Measurements from ENCODE around the gene GYS1.
"Not testable (repeated sequence)": the region's sequence is repeated elsewhere in the genome, so short reads cannot be mapped to it uniquely, and the experiment has no call there.

GYS1 gene

DNA sequence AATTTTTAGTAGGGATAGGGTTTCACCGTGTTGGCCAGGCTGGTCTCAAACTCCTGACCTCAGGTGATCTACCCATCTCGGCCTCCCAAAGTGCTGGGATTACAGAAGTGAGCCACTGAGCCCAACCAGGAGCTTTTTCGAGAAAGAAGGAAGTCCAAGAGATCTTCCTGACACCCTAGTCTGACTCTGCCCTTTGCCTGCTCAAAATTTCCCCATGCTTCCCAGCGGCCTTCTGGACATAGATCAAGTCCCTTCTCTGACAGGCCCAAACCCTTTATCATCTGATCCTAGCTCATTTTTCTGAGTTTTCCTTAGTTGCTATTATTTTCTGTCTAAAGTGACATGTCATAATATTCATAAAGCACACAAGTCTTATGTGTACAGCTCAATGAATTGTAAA lies 40.0 kb downstream of the GYS1 start:
- Histone ChIP-seq H3K27ac (no peak overlapping the region), H3K4me3 (no peak overlapping the region)

GRCh38 chr19:48950830-48951519 lies 42.1 kb downstream of the GYS1 start:
- no peak overlapping the region for H3K27ac ChIP-seq

GRCh38 chr19:48950159-48950558 lies 43.0 kb downstream of the GYS1 start:
- Histone ChIP-seq H3K4me3 (no peak overlapping the region), H3K27ac (no peak overlapping the region)

More at GRCh38 chr19:48950830-48951519, 42.1 kb downstream of the GYS1 start:
- no peak overlapping the region for H3K4me3 ChIP-seq

GRCh38 chr19:48947258-48947542 lies 45.9 kb downstream of the GYS1 start:
- no peak overlapping the region for H3K27ac ChIP-seq

DNA sequence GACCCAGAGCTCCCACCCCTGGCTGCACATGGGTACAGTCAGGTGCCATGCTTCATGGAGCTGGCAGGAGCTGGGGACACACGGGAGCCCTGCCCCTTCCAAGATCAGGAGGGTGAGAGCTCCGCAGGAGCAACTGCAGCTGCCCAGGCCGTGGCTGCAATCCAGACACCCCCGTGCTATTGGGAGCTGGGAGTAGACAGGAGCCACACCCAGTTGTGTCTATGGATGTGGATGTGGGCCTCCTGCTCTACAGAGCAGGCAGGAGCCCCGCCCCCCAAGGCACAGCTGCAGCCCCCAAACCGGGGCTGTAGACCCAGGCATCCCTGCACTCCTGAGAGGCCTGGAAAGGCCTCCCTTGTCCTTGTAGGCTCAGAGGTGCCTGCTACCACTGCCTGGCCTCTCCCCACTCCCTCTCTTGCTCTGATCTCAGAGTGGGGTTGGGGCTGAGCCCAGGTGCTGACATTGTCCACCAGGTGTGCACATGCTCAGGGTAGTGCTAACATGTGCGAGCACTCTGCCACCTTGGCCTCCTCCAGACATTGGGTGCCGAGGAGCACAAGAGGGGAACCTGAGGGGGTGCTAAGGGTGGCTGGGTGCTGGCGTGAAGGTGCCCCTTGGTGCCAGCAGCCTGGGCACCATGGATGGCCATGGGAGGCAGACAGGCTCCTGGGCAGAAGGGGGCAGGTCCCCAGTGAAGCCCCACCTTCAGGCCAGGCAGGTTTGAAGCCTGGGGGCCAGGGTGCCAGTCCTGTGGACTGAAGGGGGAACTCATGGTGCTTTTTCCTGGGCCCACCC lies 46.4 kb downstream of the GYS1 start:
- H3K27ac ChIP-seq, result no peak overlapping the region
- H3K4me3 ChIP-seq, result no peak overlapping the region

More at GRCh38 chr19:48947258-48947542, 45.9 kb downstream of the GYS1 start:
- no peak overlapping the region for H3K4me3 ChIP-seq

DNA sequence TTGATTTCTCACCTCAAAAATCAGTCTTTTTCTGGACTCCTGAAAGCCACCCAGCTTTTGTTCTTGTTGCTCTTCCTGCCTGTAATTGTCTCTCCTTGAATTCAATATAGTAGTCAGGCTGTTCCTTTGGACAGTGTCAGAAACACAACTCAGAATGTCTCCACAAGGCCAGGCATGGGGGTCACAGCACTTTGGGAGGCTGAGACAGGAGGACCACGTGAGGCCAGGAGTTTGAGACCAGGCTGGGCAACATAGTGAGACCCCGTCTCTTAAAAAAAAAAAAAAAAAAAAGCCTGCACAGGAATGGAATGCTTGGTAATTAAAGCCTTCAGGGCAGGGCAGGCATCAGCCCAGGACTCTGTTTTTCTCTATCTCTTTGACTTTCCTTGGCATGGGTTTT lies 47.3 kb downstream of the GYS1 start:
- Histone ChIP-seq H3K4me3 (no peak overlapping the region), H3K27ac (no peak overlapping the region)

DNA sequence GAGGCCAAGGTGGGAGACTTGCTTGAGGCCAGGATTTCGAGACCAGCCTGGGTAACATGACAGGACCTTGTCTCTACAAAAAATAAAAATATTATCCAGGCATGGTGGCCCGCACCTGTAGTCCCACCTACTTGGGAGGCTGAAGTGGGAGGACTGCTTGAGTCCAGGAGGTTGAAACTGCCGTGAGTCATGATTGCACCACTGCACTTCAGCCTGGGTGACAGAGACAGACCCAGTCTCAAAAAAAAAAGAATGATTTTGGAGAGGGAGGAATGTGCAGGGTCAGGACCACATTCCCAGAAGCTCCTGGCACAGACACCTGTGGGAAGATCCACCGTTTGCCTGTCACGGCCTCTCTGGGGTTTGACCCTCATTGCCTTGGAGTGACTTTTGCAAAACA lies 47.7 kb downstream of the GYS1 start:
- H3K27ac ChIP-seq, result no peak overlapping the region
- H3K4me3 ChIP-seq, result no peak overlapping the region

GRCh38 chr19:48943081-48943480 lies 50.0 kb downstream of the GYS1 start:
- H3K4me3 ChIP-seq, result no peak overlapping the region
- no peak overlapping the region for H3K27ac ChIP-seq

DNA sequence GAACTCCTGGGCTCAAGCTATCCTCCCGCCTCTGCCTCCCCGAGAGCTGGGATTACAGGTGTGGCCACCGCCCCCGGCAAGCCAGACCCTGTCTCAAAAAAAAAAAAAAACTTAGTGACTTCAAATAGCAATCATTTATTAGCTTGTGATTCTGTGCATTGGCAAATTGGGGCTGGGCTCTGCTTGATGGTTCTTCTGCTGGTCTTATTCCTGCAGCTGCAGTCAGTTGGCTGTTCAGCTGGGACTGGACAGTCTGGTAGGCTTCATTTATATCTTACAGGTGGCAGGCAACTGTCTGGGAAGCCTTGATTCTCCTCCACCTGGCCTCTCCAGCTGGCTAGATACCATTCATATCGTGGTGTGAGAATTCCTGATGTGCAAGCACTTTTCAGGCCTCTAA lies 52.2 kb downstream of the GYS1 start:
- Histone ChIP-seq H3K4me3 (no peak overlapping the region), H3K27ac (no peak overlapping the region)

GRCh38 chr19:48938256-48938655 lies 54.9 kb downstream of the GYS1 start:
- Histone ChIP-seq H3K4me3 (no peak overlapping the region), H3K27ac (no peak overlapping the region)

DNA sequence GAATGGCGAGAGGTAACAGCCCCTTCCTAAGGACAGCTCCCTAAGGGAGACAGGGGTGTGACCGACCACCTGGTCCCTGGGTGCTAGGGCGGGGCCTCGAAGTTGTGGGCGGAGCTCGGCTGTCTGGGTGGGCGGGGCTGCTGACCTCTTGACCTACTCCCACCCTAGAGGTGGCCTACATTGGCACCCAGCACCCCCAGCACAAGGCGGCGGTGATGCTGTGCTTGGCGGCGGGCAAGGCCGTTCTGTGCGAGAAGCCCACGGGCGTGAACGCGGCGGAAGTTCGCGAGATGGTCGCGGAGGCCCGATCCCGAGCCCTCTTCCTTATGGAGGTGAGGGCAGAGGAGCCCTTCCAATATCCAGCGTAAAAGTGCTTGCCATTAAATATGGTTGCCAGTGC lies 57.2 kb downstream of the GYS1 start:
- H3K4me3 ChIP-seq, result no peak overlapping the region
- no peak overlapping the region for H3K27ac ChIP-seq

DNA sequence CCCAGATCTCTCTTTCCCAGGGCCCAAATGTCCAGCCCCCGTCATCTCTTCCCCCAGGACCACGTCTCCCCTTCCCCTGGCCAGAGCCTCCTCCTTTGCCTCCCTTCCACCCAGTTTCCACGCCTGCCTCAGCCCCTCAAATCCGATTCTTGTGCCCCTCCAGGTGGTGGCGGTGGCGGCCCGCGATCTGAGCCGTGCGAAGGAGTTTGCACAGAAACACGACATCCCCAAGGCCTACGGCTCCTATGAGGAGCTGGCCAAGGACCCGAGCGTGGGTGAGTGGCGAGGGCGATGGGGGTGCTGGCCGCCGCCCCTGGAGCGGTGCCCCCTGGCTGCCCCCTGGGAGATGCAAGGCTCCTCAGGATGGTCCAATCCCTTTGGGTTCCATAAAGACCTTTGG lies 58.3 kb downstream of the GYS1 start:
- H3K4me3 ChIP-seq, result no peak overlapping the region

DNA sequence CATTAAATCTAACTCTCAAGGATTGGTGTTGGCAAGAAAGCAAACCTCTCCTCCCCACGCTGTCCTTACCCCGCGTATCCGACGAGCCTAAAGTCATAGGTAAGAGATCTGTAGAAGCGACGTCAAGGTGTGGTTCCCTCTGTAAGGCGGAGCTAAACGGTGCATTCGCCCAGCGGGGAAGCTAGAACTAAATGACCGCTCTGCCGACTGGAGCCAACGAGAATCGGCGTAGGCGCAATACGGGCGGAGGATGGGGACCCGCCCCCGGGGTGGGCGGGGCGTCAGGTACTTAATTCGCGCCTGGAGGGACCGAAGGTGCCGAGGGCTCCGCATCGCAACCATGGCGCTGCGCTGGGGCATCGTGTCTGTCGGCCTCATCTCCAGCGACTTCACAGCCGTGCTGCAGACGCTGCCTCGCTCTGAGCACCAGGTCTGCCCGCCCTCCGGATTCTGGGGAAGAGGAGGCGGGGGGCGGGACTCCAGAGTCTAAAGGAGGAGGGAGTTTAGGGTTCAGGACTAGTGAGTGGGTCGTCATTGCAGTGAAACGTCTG lies 59.7 kb downstream of the GYS1 start, which contains the start of gene DHDH:
Gene DHDH, plus strand, starts transcription at position 318 of the 551 bp plus-strand sequence. Its CDS starts 23 bp downstream, at position 341.
- peak within 1 kb of the TSS; percentile 27 to 48 (median 32) for H3K4me3 ChIP-seq
- peak within 1 kb of the TSS in 4 of 21 experiments; percentile 6 to 66 (median 18) for H3K27ac ChIP-seq

More for the DNA sequence above, 58.3 kb downstream of the GYS1 start:
- no peak overlapping the region for H3K27ac ChIP-seq

DNA sequence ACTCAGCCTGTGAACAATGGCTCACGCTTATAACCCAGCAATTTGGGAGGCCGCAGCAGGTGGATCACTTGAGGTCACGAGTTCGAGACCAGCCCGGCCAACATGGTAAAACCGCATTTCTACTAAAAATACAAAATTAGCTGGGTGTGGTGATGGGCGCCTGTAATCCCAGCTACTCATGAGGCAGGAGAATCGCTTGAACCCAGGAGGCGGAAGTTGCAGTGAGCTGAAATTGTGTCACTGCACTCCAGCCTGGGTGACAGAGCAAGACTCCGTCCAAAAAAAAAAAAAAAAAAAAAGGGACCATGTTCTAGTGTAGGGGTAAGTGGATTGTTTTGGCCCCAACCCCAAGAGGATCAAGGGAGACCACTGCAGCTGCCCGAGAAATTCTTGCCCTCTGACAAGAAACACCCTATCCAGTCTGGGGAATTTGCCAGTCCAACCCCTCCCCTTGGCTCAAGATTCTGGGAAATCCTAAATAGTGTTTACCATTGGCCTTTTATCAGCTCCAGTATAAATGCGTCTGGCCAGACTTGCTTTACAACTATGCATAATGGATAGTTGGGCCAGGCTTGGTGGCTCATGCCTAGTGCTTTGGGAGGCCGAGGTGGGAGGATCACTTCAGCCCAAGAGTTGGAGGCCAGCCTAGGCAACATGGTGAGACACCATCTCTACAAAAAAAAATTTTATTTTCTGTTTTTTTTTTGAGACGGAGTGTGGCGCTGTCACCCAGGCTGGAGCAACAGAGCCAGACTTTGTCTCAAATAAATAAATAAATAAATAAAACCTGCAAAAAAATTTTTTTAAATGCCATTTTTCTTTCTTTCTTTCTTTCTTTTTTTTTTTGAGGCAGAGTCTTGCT lies 64.7 kb downstream of the GYS1 start:
- H3K27ac ChIP-seq, result peak overlapping the region in 2 of 21 experiments; percentile 14 to 28

GRCh38 chr19:48927692-48928091 lies 65.4 kb downstream of the GYS1 start:
- H3K4me3 ChIP-seq, result not testable (repeated sequence)
- peak overlapping the region in 2 of 21 experiments; percentile 14 to 28 for H3K27ac ChIP-seq

More for the DNA sequence above, 64.7 kb downstream of the GYS1 start:
- H3K4me3 ChIP-seq, result no peak overlapping the region

DNA sequence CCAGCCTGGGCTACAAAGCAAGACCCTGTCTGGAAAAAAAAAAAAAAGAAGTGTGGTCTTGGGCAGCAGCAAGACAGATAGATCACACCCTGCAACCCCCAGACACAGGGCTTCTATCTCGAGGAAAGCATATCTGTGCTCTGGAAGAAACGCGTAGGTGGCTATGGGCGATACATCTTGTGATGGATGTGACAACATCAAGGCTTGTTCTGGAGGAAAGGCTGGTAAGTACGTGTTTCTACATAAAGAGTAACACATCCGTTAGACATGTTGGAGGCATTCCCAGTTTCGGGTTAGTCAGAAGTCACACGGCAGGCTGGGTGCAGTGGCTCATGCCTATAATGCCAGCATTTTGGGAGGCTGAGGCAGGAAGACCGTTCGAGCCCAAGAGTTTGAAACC lies 66.2 kb downstream of the GYS1 start:
- Histone ChIP-seq H3K4me3 (no peak overlapping the region), H3K27ac (peak overlapping the region in 10 of 21 experiments; percentile 23 to 65 (median 39))

GRCh38 chr19:48925890-48926289 lies 67.2 kb downstream of the GYS1 start:
- H3K4me3 ChIP-seq, result not testable (repeated sequence)
- peak overlapping the region in 3 of 21 experiments; percentile 16 to 65 (median 59) for H3K27ac ChIP-seq

GRCh38 chr19:48925240-48925843 lies 67.8 kb downstream of the GYS1 start:
- H3K27ac ChIP-seq, result peak overlapping the region in 3 of 21 experiments; percentile 16 to 26 (median 17)

More at GRCh38 chr19:48925240-48925843, 67.8 kb downstream of the GYS1 start:
- H3K4me3 ChIP-seq, result no peak overlapping the region
